ENCODE measurements around the gene GPR18.

- TF ChIP-seq CTCF (conservative IDR thresholded peaks at IDR 0.05; ENCODE audit: low read depth, low read length) (no peak), EZH2 (IDR thresholded peaks at IDR 0.05; ENCODE audit: borderline replicate concordance, low read depth, low read length, poor library complexity, severe bottlenecking) (no peak)
Observed at GRCh38 chr13:99295488-99296252, 37.5 kb upstream of the GPR18 start.
